GM21576 (cell line): ENCODE results near the gene SDK2.

Experiments
- ATAC-seq: cut with Tn5 transposase; IDR thresholded peaks from one replicate; pipeline ENCODE4 v1.9.1; 2021; ENCODE audit warnings: mild to moderate bottlenecking, moderate library complexity; ENCODE audit not compliant: unreplicated experiment

Gene SDK2

GRCh38 chr17:73357318-73357717 is 286.9 kb downstream of the SDK2 start:
- no peak for ATAC-seq

DNA sequence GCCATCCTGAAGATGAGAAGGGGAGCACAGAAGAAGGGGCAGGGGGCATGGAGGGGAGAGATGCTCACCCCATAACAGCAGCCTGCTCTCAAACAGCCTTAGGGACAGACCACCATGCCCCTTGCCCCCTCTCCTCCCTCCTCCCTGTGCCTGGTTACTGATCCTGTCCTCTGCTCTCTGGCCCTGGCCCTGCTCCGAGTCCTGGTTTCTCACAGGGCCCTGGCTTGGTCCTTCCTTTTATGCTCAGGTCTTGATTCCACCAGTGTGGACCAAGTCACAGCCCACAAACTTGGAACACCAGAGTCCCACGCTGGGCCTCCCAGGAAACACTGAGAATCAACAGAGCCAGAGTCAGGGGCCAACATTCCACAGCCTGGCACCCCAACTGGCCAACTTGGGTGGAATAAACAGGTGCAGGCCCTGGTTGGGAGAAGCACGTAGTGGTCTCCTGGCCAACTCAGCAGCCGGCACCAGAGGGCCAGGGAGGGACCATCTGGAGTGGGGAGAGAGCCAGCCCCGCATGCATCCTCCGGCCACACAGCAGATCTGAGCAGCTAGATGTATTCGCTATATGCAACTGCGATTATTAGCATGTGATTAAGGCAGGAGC is 287.6 kb downstream of the SDK2 start:
- ATAC-seq = no peak

DNA sequence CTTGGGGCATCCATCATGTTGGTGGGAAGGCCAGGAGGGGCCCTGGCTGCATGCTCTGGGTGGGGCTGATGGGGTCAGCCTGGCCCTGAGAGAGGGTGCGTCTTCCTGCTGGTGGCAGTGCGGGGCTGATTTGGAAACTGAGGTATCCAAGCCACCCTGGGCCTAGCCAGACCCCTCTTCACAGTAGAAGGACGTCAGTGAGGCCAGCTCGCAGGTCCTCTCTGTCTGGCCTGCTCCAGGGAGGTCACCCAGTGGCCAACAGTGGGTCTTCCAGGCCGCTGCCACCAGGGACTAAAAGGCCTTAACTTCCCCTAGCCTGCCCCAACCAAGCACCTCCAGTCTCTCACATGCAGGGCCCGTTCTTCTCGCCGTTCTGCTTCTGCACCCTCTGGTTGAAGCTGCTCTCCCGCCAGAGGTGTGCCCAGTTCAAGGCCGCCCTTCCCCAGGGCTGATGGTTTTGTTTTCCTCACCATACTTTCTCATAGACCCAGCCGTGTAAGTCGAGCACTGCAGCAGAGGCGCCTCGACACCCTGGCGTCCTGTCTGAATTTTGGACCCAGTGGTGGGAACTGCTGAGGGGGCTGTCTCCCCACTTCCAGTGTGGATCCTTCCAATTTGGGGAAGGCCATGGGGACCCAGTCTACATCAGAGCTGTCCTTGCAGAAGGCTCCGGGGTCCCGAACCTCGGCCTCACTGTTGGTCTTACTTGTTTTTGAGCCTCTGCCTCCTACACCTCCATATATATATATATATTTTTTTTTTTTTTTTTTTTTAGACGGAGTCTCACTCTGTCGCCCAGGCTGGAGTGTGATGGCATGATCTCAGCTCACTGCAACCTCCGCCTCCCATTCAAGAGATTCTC is 289.6 kb downstream of the SDK2 start:
- ATAC-seq = no peak

DNA sequence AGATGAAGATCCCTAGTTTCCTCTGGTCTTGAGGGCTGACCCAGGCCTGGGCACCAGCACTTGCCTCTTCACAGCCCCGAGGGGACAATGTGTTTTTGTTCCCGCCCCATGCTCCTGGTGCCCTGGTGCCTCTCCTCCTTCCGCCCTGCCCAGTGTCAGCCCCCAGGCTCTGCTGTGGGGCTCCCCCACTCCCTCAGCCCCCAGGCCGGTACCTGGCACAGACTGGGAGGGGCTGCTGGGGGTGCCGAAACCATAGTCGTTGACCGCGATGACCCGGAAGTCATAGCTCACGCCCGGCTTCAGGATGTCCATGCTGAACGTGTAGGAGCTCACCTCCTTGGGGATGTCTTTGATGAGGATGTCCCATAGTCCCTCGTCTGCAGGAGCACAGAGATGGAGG is 292.0 kb downstream of the SDK2 start:
- no peak for ATAC-seq

GRCh38 chr17:73351764-73352163 is 292.5 kb downstream of the SDK2 start:
- ATAC-seq = no peak

GRCh38 chr17:73350864-73351263 is 293.4 kb downstream of the SDK2 start:
- ATAC-seq = no peak

DNA sequence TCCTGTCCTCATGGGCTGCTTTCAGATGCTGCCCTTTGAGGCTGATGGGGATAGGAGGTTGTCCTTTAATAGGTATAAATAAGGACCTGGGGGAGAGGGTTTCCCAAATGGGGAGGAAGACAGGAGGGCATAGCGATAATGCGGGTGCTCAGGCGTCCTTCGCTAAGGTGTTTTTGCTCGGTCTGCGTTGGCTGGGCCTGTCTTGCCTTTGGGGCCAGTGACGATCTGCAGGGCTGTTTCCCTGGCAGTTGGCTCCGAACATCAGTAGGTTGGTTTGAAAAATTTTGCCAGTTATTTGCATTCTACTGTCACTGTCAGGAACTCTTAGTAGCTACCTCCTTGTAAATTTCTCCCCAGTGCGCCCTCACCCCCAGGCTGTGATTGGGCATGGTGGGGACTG is 294.6 kb downstream of the SDK2 start:
- ATAC-seq = no peak

DNA sequence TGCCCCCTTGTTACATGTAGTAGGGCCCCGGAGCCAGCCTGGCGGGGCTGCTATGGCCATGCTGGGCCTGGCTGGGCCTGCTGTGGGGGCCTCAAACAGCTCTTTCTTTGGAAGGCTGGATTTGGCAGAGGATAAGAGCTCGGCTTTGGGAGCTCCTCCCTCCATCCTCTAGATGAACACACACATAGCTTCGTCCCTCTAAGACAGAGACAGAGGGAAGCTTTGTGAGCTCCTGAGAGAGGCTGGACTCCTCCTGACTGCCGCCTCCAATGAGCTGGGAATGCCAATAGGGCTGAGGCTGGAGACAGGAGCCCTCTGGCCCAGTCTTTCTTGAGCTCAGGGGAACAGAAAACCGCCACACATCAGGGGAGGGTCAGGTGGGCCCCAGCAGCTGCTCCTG is 295.1 kb downstream of the SDK2 start:
- no peak for ATAC-seq

DNA sequence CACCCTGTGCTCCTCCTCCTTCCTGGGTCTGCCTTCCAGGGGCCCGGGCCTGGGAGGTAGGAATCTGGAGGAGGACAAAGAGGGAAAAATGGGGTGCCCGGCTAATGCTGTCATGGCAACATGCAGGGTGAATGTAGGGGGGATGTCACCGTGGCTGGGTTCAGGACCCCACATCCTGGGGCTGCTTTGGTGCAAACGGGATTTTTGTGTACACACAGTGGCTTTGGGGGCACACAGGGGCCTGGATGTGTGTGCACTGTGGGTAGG is 295.5 kb downstream of the SDK2 start:
- no peak for ATAC-seq

DNA sequence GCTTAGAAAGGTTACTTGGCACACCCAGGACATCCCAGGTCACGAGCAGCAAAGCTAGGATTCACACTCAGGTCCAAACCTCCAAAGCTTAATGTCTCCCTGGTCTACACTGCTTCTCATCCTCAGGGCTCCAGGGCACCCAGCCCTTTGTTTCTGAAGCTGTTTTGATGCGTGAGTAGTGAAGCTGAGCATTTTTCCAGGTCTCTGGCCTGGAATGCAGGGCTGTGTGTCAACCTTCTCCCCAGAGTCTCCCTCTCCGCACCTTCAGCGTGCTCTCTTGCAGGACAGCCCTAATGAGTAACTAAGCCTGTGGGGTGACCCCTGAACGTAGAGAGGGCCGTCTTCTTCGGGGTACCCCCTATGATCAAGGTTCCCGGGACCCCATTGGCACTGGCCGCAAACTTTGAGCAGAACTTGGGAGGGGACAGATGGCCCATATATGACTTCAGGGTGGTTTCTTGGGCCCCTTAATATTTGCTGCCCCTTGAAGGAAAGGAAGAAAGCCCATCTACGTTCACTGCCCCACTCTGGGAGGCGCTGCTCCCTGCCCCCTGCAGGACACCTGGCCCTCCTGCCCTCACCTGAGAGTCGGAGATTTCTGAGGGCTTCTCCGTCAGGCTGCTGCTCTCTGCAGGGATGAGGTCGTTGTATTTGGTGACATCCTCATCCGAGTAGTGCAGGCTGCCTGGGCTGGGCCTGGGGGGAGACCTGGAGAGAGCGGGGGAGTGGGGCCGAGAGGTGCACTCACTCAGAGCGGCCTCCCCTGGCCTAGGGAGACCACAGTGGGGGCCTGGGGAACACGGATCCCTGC is 296.0 kb downstream of the SDK2 start:
- no peak for ATAC-seq

- no peak for ATAC-seq
Observed at GRCh38 chr17:73347351-73347750, 296.9 kb downstream of the SDK2 start.

DNA sequence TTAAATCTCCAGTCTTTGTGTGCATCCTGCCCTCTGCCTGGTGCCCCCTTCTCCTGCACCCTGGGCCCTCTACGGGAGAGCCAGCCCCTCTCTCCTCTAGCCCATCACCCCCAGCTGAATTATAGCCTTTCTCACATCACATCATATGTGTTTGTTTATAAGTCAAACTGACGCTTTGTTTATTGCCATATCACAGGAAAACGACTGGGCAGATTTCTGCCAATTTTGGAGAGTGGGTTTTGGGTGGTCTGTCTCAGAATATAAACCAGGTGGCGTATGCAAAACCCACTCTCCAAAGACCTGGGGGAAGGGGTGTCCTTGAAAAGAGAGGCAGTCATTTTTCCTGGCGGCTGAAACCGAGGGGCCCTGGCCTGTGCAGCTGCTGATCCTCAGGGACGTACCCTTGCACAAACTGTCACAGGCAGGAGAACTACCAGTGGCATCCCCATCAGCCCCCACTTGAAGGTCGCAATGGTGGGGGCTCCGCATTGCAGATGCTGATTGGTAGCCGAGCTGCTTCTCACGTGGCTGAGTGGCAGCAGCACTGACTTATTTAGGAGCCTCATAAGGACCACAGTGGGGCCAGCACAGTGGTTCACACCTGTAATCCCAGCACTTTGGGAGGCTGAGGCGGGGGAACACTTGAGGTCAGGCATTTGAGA is 297.6 kb downstream of the SDK2 start:
- ATAC-seq = no peak

- no peak for ATAC-seq
Observed at GRCh38 chr17:73343739-73344454, 300.3 kb downstream of the SDK2 start.

DNA sequence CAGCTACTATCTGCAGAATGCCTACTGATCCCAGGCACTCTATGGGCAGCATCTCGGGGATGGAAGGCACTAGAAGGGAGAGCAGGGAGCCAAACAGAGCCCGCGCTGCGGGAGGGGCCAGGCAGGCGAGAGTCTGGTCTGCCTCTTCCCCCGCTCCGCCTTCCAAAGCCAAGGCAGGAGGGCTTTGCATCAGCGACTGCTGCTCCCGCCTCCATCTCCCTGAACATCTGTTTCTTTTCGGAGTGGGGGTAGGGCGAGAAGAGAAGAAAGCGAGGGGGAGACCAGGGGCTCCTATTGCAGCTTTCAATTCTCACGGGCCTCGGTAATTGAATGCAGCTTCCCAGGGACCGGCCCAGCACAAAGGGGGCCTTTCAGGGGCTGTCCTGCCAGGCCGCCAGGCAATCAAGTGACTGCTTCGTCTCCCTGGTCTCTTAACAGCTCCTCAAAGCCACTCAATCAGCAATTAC is 301.0 kb downstream of the SDK2 start:
- ATAC-seq = no peak

DNA sequence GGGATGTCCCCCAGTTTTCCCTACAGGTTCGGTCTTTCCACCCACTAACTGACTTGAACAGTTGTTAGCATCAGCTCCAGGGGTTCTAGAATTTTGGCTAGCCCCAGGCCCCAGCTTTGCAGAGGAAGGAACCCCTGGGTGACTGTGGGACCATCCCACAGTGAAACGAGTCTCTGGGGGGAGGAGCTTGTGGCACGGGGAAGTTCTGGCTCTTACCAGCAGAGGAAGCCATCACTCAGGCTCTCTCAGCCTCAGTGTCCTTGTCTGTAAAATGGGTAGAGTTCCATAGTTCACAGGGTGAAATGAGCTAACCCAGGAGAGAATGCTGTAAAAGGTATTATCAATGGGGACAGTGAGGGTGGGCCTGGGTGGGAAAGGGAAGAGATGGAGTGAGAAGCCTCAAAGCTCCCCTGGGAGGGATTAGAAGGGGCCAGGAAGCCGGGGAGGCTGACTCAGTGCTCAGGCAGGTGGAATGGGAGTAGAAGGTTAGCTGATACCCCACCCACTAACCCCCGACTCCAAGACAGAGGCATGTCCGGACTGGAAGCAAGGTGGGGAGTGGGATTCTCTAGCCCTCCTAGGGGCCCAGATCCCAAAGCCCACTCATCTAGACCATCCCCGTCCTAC is 301.6 kb downstream of the SDK2 start:
- no peak for ATAC-seq

GRCh38 chr17:73342050-73342522 is 302.2 kb downstream of the SDK2 start:
- no peak for ATAC-seq

DNA sequence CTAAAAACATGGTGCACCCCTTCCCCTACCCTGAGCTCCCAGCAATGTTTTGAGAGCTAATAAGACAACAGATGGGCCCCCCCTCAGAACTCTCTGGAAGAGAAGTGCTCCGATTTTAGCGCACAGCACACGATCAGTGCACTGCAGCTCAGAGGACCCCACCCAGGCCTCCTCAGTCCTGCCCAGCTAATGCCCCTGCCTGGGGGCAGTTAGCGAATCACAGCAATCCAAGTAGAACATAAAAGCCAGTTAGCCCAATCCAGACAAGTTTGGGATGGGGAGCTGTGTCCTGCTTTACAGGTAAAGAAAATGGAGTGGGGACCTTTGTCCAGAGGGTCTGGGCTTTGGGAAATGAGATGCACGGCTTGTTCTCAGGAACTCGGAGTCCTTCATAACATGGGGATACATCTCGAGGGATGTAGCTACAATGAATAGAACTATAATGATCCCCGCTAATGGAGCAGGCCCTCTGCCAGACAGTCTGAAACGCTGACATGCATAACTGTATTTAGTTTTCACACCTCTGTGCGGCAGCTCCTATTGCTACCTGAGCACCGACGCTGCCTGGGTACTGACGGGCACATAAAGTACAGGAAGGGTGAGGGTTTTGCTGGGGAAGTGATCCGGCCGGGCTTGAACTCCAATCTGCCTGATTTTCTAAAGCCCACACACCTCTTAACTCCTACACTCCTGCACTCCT is 302.7 kb downstream of the SDK2 start:
- no peak for ATAC-seq

DNA sequence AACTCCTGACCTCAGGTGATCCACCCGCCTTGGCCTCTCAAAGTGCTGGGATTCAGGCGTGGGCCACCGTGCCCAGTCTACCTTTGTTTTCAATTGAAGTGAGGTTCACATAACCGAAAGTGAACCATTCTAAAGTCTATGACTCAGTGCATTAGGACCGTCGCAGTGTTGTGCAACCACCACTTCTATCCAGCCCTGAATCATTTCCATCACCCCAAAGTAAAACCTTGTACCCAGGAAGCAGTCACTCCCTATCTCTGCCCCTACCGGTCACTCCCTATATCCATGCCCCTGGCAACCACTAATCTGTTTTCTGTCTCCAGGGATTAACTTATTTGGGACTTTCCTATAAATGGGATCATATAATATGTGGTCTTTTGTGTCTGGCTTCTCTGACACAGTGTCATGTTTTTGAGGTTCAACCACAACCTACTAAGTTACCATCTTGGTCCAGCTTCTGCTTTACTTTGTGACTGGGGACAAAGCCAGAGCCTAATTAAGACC is 304.1 kb downstream of the SDK2 start:
- no peak for ATAC-seq

GRCh38 chr17:73338566-73339197 is 305.6 kb downstream of the SDK2 start:
- no peak for ATAC-seq
